ENCODE measurements around the gene NBDY. TPM values are rescaled to one million over a fixed set of nuclear protein-coding genes. Genes with fewer than 3 reads are reported as not detected.
"Not testable (repeated sequence)": the region's sequence is repeated elsewhere in the genome, so short reads cannot be mapped to it uniquely, and the experiment has no call there.

NBDY gene
- polyA plus RNA-seq, 2 of the 4 experiments (the other 2 are of a cell fraction) = 48.0 to 64.8 TPM

DNA sequence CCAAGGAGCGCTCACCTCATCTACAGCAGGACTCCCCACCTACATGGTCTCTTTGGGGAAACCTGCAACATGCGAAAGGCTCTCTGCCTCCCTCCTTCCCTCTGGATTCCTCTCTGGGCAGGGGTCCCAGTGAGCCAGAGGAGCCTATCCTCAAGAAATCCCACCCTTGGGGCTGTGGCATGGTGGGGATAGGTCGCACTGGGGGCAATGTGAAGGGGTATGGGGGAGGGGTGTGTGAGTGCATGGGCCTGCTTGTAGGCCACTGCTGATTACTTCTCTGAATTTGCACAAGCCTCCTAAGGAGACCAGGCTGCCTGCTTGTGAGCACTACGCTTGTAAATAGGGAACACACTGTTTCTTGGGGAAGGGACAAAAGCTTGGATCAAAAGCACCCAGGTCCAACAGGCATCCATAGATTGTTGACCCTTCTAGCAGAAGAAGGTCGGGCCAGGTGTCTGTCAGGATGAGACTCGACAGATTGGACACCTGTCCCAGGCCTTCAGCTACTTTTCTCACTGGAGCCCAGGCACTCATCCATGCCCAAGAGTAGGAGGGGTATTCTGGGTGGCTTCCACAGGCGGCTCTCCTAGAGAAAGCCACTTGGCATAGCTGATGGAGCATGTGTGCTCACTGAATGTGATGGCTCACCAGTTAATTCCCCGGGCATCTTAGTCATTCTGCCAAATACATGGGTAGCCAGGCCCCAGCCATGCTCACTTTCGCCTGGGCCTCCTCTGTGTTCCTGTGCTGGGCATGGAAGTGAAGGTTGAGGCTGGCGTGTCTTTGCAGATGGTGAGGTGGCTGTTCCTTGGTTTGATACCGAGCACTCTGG is 75.0 kb downstream of the NBDY start:
- Histone ChIP-seq H3K4me2 (no peak overlapping the region), H3K27ac (no peak overlapping the region), H3K4me1 (no peaks in the 10 kb centered on the region), H3K4me3 (no peak overlapping the region), H3K9me3 (no peaks in the 10 kb centered on the region)
- ChIA-PET CTCF (no interaction called here), POLR2A (no interaction called here)
- TF ChIP-seq ZNF302 (CRISPR knock-in tag; IDR thresholded peaks at IDR 0.05) = no peak
- TF ChIP-seq CBX2 (IDR thresholded peaks at IDR 0.05; ENCODE audit: borderline replicate concordance, low read depth) = no peak
- no peak for FAIRE-seq
- ATAC-seq = no peak
- no peak for DNase-seq (ENCODE audit: low read depth in 1 of 2, low spot score in 1 of 2)
- 88% methylated on average over 3 of the region's 11 CpGs for WGBS (ENCODE audit: missing lambda C conversion rate)

DNA sequence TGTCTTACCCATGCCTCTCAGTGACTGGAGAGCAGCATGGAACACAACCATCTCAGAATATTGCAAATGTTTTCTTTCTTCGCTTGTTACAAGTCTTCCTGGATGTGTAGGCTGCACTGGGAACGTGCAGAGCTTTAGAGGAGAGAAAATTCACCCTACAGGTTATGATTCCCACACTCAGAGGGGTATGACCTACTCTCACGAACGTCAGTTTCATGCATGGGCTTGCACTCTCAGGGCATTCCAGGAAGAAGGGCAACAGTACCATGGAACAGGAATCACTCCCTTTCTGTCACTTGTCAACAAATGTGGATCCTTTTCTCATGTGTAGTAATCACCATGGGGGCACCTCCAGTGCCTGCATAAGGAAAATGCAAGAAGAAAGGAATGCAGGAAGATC is 75.8 kb downstream of the NBDY start:
- no peak for TF ChIP-seq JUN (IDR thresholded peaks at IDR 0.05)
- TF ChIP-seq ZFP36 (IDR thresholded peaks at IDR 0.05; ENCODE audit: borderline replicate concordance, partially characterized antibody) = no peak
- no peak for TF ChIP-seq RNF2 (IDR thresholded peaks at IDR 0.05; ENCODE audit: borderline replicate concordance, low read depth)
- no peak for TF ChIP-seq FOSL2 (IDR thresholded peaks at IDR 0.05)
- TF ChIP-seq FOSL2 (CRISPR knock-in tag; IDR thresholded peaks at IDR 0.05) = no peak
- TF ChIP-seq BHLHE40 (IDR thresholded peaks at IDR 0.05; ENCODE audit: low read depth, low read length) = no peak
- no peak for TF ChIP-seq POLR2AphosphoS2 (conservative IDR thresholded peaks at IDR 0.05; ENCODE audit: low read length)
- TF ChIP-seq RFX5 (IDR thresholded peaks at IDR 0.05) = no peak
- ChIA-PET POLR2A (no interaction called here), CTCF (no interaction called here)
- FAIRE-seq = no peak
- no peak for DNase-seq (ENCODE audit: low read depth in 1 of 2, low spot score in 1 of 2)
- H3K9me3 ChIP-seq = no peaks in the 10 kb centered on the region
- WGBS (ENCODE audit: missing lambda C conversion rate) = 78% methylated on average over 4 of the region's 4 CpGs
- H3K4me3 ChIP-seq = no peak overlapping the region
- H3K27ac ChIP-seq = no peak overlapping the region
- H3K4me2 ChIP-seq = no peak overlapping the region
- no peak for ATAC-seq
- H3K4me1 ChIP-seq = no peaks in the 10 kb centered on the region

DNA sequence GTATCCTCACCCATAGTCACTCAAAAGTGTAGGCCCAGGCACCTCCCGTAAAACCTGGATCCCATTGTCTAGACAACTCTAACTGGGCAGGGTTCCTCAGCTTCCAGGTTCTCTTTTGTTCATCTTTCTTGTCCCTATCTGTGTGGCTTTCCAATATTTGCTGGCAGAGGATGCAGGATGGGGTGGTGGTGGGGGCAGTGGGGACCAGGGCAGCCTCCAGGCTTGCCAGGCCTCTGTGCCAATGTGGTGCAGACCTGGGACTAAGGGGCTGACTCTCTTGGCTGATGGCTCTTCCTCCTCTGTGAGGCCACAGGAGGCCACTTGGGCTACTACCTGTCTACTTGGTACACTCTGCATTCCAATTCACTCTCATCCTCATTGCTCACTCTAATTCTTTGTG is 76.4 kb downstream of the NBDY start:
- no peak for FAIRE-seq
- Histone ChIP-seq H3K27ac (no peak overlapping the region), H3K4me2 (no peak overlapping the region), H3K4me1 (no peaks in the 10 kb centered on the region), H3K4me3 (no peak overlapping the region), H3K9me3 (no peaks in the 10 kb centered on the region)
- TF ChIP-seq, protein P1, sequence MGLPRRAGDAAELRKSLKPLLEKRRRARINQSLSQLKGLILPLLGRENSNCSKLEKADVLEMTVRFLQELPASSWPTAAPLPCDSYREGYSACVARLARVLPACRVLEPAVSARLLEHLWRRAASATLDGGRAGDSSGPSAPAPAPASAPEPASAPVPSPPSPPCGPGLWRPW (IDR thresholded peaks at IDR 0.05) = no peak
- no peak for TF ChIP-seq POLR2A (IDR thresholded peaks at IDR 0.05; ENCODE audit: low read length)
- no peak for TF ChIP-seq ZSCAN20 (CRISPR knock-in tag; IDR thresholded peaks at IDR 0.05)
- no peak for TF ChIP-seq SMC3 (IDR thresholded peaks at IDR 0.05)
- TF ChIP-seq, protein P2, sequence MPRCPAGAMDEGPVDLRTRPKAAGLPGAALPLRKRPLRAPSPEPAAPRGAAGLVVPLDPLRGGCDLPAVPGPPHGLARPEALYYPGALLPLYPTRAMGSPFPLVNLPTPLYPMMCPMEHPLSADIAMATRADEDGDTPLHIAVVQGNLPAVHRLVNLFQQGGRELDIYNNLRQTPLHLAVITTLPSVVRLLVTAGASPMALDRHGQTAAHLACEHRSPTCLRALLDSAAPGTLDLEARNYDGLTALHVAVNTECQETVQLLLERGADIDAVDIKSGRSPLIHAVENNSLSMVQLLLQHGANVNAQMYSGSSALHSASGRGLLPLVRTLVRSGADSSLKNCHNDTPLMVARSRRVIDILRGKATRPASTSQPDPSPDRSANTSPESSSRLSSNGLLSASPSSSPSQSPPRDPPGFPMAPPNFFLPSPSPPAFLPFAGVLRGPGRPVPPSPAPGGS (IDR thresholded peaks at IDR 0.05) = no peak
- no peak for TF ChIP-seq JUN (IDR thresholded peaks at IDR 0.05)
- no peak for TF ChIP-seq CHD4 (IDR thresholded peaks at IDR 0.05; ENCODE audit: borderline replicate concordance)
- no peak for TF ChIP-seq POLR2AphosphoS2 (conservative IDR thresholded peaks at IDR 0.05; ENCODE audit: low read length)
- TF ChIP-seq EP300 (IDR thresholded peaks at IDR 0.05) = no peak
- TF ChIP-seq GATA3 (IDR thresholded peaks at IDR 0.05; ENCODE audit: borderline replicate concordance) = no peak
- no peak for TF ChIP-seq EHF (CRISPR knock-in tag; IDR thresholded peaks at IDR 0.05)
- no peak for TF ChIP-seq FOXS1 (CRISPR knock-in tag; IDR thresholded peaks at IDR 0.05)
- no peak for TF ChIP-seq ZC3H11A (IDR thresholded peaks at IDR 0.05)
- no peak for TF ChIP-seq ZNF302 (CRISPR knock-in tag; IDR thresholded peaks at IDR 0.05)
- TF ChIP-seq, protein P3, sequence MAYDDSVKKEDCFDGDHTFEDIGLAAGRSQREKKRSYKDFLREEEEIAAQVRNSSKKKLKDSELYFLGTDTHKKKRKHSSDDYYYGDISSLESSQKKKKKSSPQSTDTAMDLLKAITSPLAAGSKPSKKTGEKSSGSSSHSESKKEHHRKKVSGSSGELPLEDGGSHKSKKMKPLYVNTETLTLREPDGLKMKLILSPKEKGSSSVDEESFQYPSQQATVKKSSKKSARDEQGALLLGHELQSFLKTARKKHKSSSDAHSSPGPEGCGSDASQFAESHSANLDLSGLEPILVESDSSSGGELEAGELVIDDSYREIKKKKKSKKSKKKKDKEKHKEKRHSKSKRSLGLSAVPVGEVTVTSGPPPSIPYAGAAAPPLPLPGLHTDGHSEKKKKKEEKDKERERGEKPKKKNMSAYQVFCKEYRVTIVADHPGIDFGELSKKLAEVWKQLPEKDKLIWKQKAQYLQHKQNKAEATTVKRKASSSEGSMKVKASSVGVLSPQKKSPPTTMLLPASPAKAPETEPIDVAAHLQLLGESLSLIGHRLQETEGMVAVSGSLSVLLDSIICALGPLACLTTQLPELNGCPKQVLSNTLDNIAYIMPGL (CRISPR knock-in tag; IDR thresholded peaks at IDR 0.05; ENCODE audit: borderline replicate concordance) = no peak
- no peak for TF ChIP-seq MAZ (IDR thresholded peaks at IDR 0.05; ENCODE audit: borderline replicate concordance, low read depth, low read length)
- TF ChIP-seq, protein P4, sequence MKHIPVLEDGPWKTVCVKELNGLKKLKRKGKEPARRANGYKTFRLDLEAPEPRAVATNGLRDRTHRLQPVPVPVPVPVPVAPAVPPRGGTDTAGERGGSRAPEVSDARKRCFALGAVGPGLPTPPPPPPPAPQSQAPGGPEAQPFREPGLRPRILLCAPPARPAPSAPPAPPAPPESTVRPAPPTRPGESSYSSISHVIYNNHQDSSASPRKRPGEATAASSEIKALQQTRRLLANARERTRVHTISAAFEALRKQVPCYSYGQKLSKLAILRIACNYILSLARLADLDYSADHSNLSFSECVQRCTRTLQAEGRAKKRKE (CRISPR knock-in tag; IDR thresholded peaks at IDR 0.05; ENCODE audit: low read depth) = no peak
- POLR2A ChIA-PET = no interaction called here
- WGBS (ENCODE audit: missing lambda C conversion rate) = 94% methylated on average over 1 of the region's 1 CpG
- no peak for ATAC-seq
- CTCF ChIA-PET = no interaction called here
- DNase-seq (ENCODE audit: low read depth in 1 of 2, low spot score in 1 of 2) = no peak

DNA sequence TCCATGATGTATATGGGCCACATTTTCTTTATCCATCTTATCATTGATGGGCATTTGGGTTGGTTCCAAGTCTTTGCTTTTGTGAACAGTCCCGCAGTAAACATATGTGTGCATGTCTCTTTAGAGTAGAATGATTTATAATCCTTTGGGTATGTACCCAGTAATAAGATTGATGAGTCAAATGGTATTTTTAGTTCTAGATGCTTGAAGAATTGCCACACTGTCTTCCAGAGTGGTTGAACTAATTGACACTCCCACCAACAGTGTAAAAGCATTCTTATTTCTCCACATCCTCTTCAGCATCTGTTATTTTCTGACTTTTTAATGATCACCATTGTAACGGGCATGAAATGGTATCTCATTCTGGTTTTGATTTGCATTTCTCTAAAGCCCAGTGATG is 77.1 kb downstream of the NBDY start:
- 88% methylated on average over 2 of the region's 2 CpGs for WGBS (ENCODE audit: missing lambda C conversion rate)
- POLR2A ChIA-PET; H3K4me2 ChIP-seq; H3K27ac ChIP-seq; H3K9me3 ChIP-seq; DNase-seq (ENCODE audit: low read depth in 1 of 2, low spot score in 1 of 2); H3K4me3 ChIP-seq; H3K4me1 ChIP-seq; FAIRE-seq; ATAC-seq; CTCF ChIA-PET: not testable (repeated sequence)
